OCI-LY1 (cell line): ENCODE results near the gene COL26A1.

Experiments
- H2AFZ ChIP-seq: fragments of 200-600 bp; sonication (generic), shearing (Covaris generic); 2 replicates; pipeline ENCODE4 v1.6.0; 2014; ENCODE audit warnings: antibody characterized with exemption, mild to moderate bottlenecking, low read length
- H3F3A ChIP-seq: fragments of 200-600 bp; sonication (generic), shearing (Covaris generic); 2 replicates; pipeline ENCODE4 v1.6.0; 2014; ENCODE audit warnings: mild to moderate bottlenecking, antibody characterized with exemption, low read length, moderate library complexity; ENCODE audit not compliant: insufficient read depth
- H3K27ac ChIP-seq: fragments of 200-600 bp; sonication (generic); 2 replicates; pipeline ENCODE4 v1.5.1; 2014; ENCODE audit warnings: low read length, mixed run types, mild to moderate bottlenecking, low read depth; ENCODE audit not compliant: poor library complexity, severe bottlenecking
- H3K27me3 ChIP-seq: fragments of 200-600 bp; sonication (generic); 2 replicates; pipeline ENCODE4 v1.6.0; 2014; ENCODE audit warnings: antibody characterized with exemption, mild to moderate bottlenecking, low read length, moderate library complexity; ENCODE audit not compliant: insufficient read depth
- H3K36me3 ChIP-seq: fragments of 200-600 bp; sonication (generic); 2 replicates; pipeline ENCODE4 v1.6.1; 2014; ENCODE audit warnings: mild to moderate bottlenecking, antibody characterized with exemption, low read length, moderate library complexity, mixed read lengths; ENCODE audit not compliant: insufficient read depth
- H3K4me1 ChIP-seq: fragments of 200-600 bp; sonication (generic); 2 replicates; pipeline ENCODE4 v1.5.1; 2014; ENCODE audit warnings: mild to moderate bottlenecking, low read length, moderate library complexity; ENCODE audit not compliant: insufficient read depth, severe bottlenecking
- H3K4me2 ChIP-seq: fragments of 200-600 bp; sonication (generic), shearing (Covaris generic); 2 replicates; pipeline ENCODE4 v1.6.1; 2014; ENCODE audit warnings: low read length
- H3K4me3 ChIP-seq: fragments of 200-600 bp; sonication (generic); 2 replicates; pipeline ENCODE4 v1.5.1; 2014; ENCODE audit warnings: low read length, low read depth, mild to moderate bottlenecking, mixed read lengths; ENCODE audit not compliant: poor library complexity, severe bottlenecking
- H3K79me2 ChIP-seq: fragments of 200-600 bp; shearing (Covaris generic); 2 replicates; pipeline ENCODE4 v1.6.1; 2016; ENCODE audit warnings: mixed run types, low read length, mixed read lengths; ENCODE audit not compliant: insufficient read depth
- H3K9ac ChIP-seq: fragments of 200-600 bp; sonication (generic), shearing (Covaris generic); 2 replicates; pipeline ENCODE4 v1.6.1; 2014; ENCODE audit warnings: mild to moderate bottlenecking, low read length, mixed read lengths
- H3K9me2 ChIP-seq: fragments of 200-600 bp; sonication (generic), shearing (Covaris generic); 2 replicates; pipeline ENCODE4 v1.6.1; 2014; ENCODE audit warnings: low read depth, mild to moderate bottlenecking, low read length, mixed read lengths
- H3K9me3 ChIP-seq: fragments of 200-600 bp; shearing (Covaris generic); 2 replicates; pipeline ENCODE4 v1.6.1; 2014; ENCODE audit warnings: low read length, mixed read lengths
- H4K20me1 ChIP-seq: fragments of 200-600 bp; sonication (generic), shearing (Covaris generic); 2 replicates; pipeline ENCODE4 v1.6.0; 2016; ENCODE audit warnings: mild to moderate bottlenecking, low read length; ENCODE audit not compliant: insufficient read depth
- EZH2 ChIP-seq: fragments of 200-600 bp; sonication (generic), shearing (Covaris generic); IDR thresholded peaks from 2 replicates; pipeline ENCODE4 v1.8.0; 2017; ENCODE audit warnings: borderline replicate concordance, mixed run types, mild to moderate bottlenecking, antibody characterized with exemption, low read length, moderate library complexity, mixed read lengths
- TF ChIP-seq, protein P1 (sequence below): fragments of 200-600 bp; sonication (generic), shearing (Covaris generic); IDR thresholded peaks from 2 replicates; pipeline ENCODE4 v1.5.1; 2017; ENCODE audit warnings: mild to moderate bottlenecking, antibody characterized with exemption, low read length, moderate library complexity, mixed read lengths

Gene COL26A1

DNA sequence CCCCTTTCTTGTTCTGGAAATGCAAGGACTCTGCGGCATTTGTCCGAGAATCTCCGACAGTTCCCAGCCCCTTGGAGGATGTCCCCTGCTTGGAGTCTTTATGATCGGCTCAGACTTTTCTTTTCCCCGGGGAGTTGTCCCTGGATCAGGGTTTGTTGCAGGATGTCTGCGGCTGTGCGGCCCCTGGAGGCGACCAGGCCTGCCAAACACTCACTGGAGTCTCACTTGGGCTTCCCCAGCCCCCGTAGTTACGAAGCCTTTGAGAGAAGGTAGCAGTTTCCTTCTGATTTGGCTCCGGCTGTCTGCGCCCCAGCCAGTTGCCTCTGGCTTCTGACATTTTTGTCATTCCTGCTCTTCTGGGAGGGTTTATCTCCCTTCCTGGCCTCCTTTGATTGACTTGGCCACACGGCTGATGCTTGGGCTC lies 16.1 kb downstream of the COL26A1 start:
- peaks cover 3% of the 10 kb centered on the region; the same call in 1 of the 2 replicates for H3K27me3 ChIP-seq
- no peak overlapping the region for H3K9ac ChIP-seq
- H3F3A ChIP-seq: no peaks in the 10 kb centered on the region
- no peak overlapping the region for H2AFZ ChIP-seq
- no peaks in the 10 kb centered on the region for H3K9me2 ChIP-seq
- no peaks in the 10 kb centered on the region for H3K36me3 ChIP-seq
- H3K4me3 ChIP-seq: no peak overlapping the region
- H3K27ac ChIP-seq: no peak overlapping the region
- TF ChIP-seq EZH2: no peak
- TF ChIP-seq, protein P1, sequence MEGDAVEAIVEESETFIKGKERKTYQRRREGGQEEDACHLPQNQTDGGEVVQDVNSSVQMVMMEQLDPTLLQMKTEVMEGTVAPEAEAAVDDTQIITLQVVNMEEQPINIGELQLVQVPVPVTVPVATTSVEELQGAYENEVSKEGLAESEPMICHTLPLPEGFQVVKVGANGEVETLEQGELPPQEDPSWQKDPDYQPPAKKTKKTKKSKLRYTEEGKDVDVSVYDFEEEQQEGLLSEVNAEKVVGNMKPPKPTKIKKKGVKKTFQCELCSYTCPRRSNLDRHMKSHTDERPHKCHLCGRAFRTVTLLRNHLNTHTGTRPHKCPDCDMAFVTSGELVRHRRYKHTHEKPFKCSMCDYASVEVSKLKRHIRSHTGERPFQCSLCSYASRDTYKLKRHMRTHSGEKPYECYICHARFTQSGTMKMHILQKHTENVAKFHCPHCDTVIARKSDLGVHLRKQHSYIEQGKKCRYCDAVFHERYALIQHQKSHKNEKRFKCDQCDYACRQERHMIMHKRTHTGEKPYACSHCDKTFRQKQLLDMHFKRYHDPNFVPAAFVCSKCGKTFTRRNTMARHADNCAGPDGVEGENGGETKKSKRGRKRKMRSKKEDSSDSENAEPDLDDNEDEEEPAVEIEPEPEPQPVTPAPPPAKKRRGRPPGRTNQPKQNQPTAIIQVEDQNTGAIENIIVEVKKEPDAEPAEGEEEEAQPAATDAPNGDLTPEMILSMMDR: no peak
- no peaks in the 10 kb centered on the region for H4K20me1 ChIP-seq
- H3K4me1 ChIP-seq: no peaks in the 10 kb centered on the region
- H3K79me2 ChIP-seq: no peaks in the 10 kb centered on the region
- no peak overlapping the region for H3K4me2 ChIP-seq
- no peaks in the 10 kb centered on the region for H3K9me3 ChIP-seq

DNA sequence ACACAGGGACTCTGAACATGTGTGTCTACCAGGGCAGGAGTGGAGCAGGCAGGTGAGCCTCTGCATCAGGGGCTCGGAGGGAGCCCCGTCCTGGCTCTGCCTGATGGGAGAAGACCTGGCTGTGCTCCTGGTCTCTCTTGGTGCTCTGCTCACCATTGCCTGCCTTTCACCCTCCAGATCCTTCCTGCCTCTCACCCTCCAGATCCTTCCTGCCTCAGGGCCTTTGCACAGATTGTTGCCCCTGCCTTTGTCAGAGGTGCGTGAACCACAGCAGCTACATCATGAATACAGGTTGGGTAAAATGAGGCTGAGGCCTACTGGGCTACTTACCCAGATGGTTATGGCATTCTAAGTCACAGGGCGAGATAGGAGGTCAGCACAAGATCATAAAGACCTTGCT lies 16.6 kb downstream of the COL26A1 start:
- no peak overlapping the region for H3K4me3 ChIP-seq
- H3K9me3 ChIP-seq: no peaks in the 10 kb centered on the region
- no peaks in the 10 kb centered on the region for H3K9me2 ChIP-seq
- TF ChIP-seq, protein P1: no peak
- no peak for TF ChIP-seq EZH2
- H3K27me3 ChIP-seq: no peaks in the 10 kb centered on the region
- no peak overlapping the region for H3K4me2 ChIP-seq
- no peak overlapping the region for H3K9ac ChIP-seq
- no peaks in the 10 kb centered on the region for H3K79me2 ChIP-seq
- H3F3A ChIP-seq: no peaks in the 10 kb centered on the region
- no peaks in the 10 kb centered on the region for H3K36me3 ChIP-seq
- no peaks in the 10 kb centered on the region for H3K4me1 ChIP-seq
- H3K27ac ChIP-seq: no peak overlapping the region
- no peak overlapping the region for H2AFZ ChIP-seq
- H4K20me1 ChIP-seq: no peaks in the 10 kb centered on the region

DNA sequence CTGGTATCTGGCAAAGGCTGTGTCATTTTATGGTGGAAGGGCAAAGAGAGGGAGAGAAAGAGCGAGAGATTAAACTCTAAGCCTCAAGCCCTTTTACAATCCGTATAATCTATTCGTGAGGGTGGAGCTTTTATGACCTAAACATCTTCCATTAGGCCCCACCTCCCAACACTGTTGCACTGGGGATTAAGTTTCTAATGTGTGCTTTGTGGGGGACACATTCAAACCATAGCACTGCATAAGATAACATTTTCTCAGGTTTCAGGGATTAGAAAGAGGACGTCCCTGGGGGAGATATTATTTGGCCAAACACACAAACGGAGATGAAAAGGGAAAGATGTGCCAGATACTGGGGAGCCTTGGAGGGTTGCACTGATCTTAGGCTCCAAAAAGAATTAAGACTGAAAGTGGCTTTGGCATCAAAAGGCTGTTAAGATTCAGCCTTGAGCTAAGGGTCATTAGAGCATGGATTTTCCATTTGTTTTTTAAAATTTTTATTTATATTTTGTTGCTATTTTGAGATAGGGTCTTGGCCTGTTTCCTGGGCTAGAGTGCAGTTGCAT lies 19.0 kb downstream of the COL26A1 start:
- Histone ChIP-seq H3K27me3 (no peaks in the 10 kb centered on the region; the same call in 1 of the 2 replicates), H3K4me1 (no peaks in the 10 kb centered on the region), H3K4me2 (no peak overlapping the region), H3K27ac (no peak overlapping the region), H4K20me1 (no peaks in the 10 kb centered on the region), H3K4me3 (no peak overlapping the region), H3K79me2 (no peaks in the 10 kb centered on the region), H3K9me2 (no peaks in the 10 kb centered on the region), H2AFZ (no peak overlapping the region), H3F3A (no peaks in the 10 kb centered on the region), H3K9ac (no peak overlapping the region), H3K9me3 (no peaks in the 10 kb centered on the region), H3K36me3 (no peaks in the 10 kb centered on the region)
- TF ChIP-seq, protein P1: no peak
- TF ChIP-seq EZH2: no peak
